SK-N-SH treated with all-trans-retinoic acid at 6 μM for 48 hours (cell line): ENCODE measurements around the gene DCAF15.

Experiments
- ATAC-seq: fragments of 200-7000 bp; cut with Tn5 transposase; 3 replicates; pipeline ENCODE4 v1.9.1; 2020; ENCODE audit warnings: mild to moderate bottlenecking, moderate library complexity
- ARNTL ChIP-seq: fragments of 450-650 bp; formaldehyde crosslinking; IDR thresholded peaks from 2 replicates; pipeline ENCODE4 v1.5.0; 2020; ENCODE audit warnings: low read depth, mild to moderate bottlenecking, moderate library complexity, borderline replicate concordance
- BACH2 ChIP-seq: fragments of 250-450 bp; sonication (Bioruptor Pico); IDR thresholded peaks from 2 replicates; pipeline ENCODE4 v1.9.0; 2021; ENCODE audit warnings: mild to moderate bottlenecking, borderline replicate concordance
- CREB5 ChIP-seq: fragments of 250-450 bp; sonication (Bioruptor Pico); IDR thresholded peaks from 2 replicates; pipeline ENCODE4 v1.5.1; 2020; ENCODE audit warnings: low read depth, mild to moderate bottlenecking, moderate library complexity
- CSDC2 ChIP-seq: fragments of 250-450 bp; sonication (Bioruptor Pico); IDR thresholded peaks from 2 replicates; pipeline ENCODE4 v1.5.0; 2020; ENCODE audit warnings: mild to moderate bottlenecking, moderate library complexity
- CSRNP3 ChIP-seq: fragments of 250-450 bp; sonication (Bioruptor Pico); IDR thresholded peaks from 2 replicates; pipeline ENCODE4 v1.5.1; 2021; ENCODE audit warnings: mild to moderate bottlenecking, moderate library complexity
- ESRRG ChIP-seq: fragments of 250-450 bp; sonication (Bioruptor Pico); IDR thresholded peaks from 2 replicates; pipeline ENCODE4 v1.6.1; 2021; ENCODE audit warnings: mild to moderate bottlenecking
- GLIS3 ChIP-seq: fragments of 250-450 bp; sonication (Bioruptor Pico); IDR thresholded peaks from 2 replicates; pipeline ENCODE4 v1.5.0; 2020; ENCODE audit warnings: mild to moderate bottlenecking, moderate library complexity
- ISL1 ChIP-seq: fragments of 250-450 bp; sonication (Bioruptor Pico); IDR thresholded peaks from 2 replicates; pipeline ENCODE4 v2.1.2; 2022; ENCODE audit warnings: mild to moderate bottlenecking, moderate library complexity
- OSR1 ChIP-seq: fragments of 250-450 bp; sonication (Bioruptor Pico); IDR thresholded peaks from 2 replicates; pipeline ENCODE4 v1.8.0; 2022; ENCODE audit warnings: moderate library complexity, mild to moderate bottlenecking, inconsistent platforms
- PPARA ChIP-seq: fragments of 250-450 bp; sonication (Bioruptor Pico); IDR thresholded peaks from 2 replicates; pipeline ENCODE4 v1.5.0; 2020; ENCODE audit warnings: mild to moderate bottlenecking, borderline replicate concordance
- RARB ChIP-seq: fragments of 250-450 bp; sonication (Bioruptor Pico); IDR thresholded peaks from 2 replicates; pipeline ENCODE4 v1.8.0; 2021; ENCODE audit warnings: mild to moderate bottlenecking, moderate library complexity
- SNAI2 ChIP-seq: fragments of 250-450 bp; sonication (Bioruptor Pico); IDR thresholded peaks from 2 replicates; pipeline ENCODE4 v1.5.0; 2020; ENCODE audit warnings: mild to moderate bottlenecking, moderate library complexity
- TCF4 ChIP-seq: fragments of 250-450 bp; sonication (Bioruptor Pico); IDR thresholded peaks from 2 replicates; pipeline ENCODE4 v1.8.0; 2021; ENCODE audit warnings: mild to moderate bottlenecking, moderate library complexity, borderline replicate concordance
- TOX ChIP-seq: fragments of 250-450 bp; sonication (Bioruptor Pico); IDR thresholded peaks from 2 replicates; pipeline ENCODE4 v1.8.0; 2021; ENCODE audit warnings: mild to moderate bottlenecking, moderate library complexity, borderline replicate concordance
- ZC3H10 ChIP-seq: fragments of 250-450 bp; sonication (Bioruptor Pico); IDR thresholded peaks from 2 replicates; pipeline ENCODE4 v1.5.1; 2021; ENCODE audit warnings: mild to moderate bottlenecking, moderate library complexity
- ZFP3 ChIP-seq: fragments of 250-450 bp; sonication (Bioruptor Pico); IDR thresholded peaks from 2 replicates; pipeline ENCODE4 v1.5.0; 2020; ENCODE audit warnings: mild to moderate bottlenecking, moderate library complexity
- ZFP30 ChIP-seq: fragments of 450-650 bp; formaldehyde crosslinking; IDR thresholded peaks from 2 replicates; pipeline ENCODE4 v1.5.0; 2022; ENCODE audit warnings: mild to moderate bottlenecking, moderate library complexity
- ZNF565 ChIP-seq: fragments of 450-650 bp; formaldehyde crosslinking; conservative IDR thresholded peaks from 2 replicates; pipeline ENCODE4 v1.5.0; 2020; ENCODE audit warnings: low read depth, mild to moderate bottlenecking, moderate library complexity
- ZNF70 ChIP-seq: fragments of 450-650 bp; formaldehyde crosslinking; IDR thresholded peaks from 2 replicates; pipeline ENCODE4 v1.5.0; 2020; ENCODE audit warnings: mild to moderate bottlenecking, moderate library complexity
- ZNF8 ChIP-seq: fragments of 450-650 bp; formaldehyde crosslinking; IDR thresholded peaks from 2 replicates; pipeline ENCODE4 v1.5.0; 2020; ENCODE audit warnings: mild to moderate bottlenecking, moderate library complexity
- TF ChIP-seq, protein P1 (sequence below): fragments of 250-450 bp; sonication (Bioruptor Pico); IDR thresholded peaks from 2 replicates; pipeline ENCODE4 v1.5.0; 2020; ENCODE audit warnings: mild to moderate bottlenecking, moderate library complexity
- TF ChIP-seq, protein P2 (sequence below): fragments of 250-450 bp; sonication (Bioruptor Pico); IDR thresholded peaks from 2 replicates; pipeline ENCODE4 v1.8.0; 2021; ENCODE audit warnings: low read depth, mild to moderate bottlenecking, moderate library complexity, borderline replicate concordance

DCAF15 gene

DNA sequence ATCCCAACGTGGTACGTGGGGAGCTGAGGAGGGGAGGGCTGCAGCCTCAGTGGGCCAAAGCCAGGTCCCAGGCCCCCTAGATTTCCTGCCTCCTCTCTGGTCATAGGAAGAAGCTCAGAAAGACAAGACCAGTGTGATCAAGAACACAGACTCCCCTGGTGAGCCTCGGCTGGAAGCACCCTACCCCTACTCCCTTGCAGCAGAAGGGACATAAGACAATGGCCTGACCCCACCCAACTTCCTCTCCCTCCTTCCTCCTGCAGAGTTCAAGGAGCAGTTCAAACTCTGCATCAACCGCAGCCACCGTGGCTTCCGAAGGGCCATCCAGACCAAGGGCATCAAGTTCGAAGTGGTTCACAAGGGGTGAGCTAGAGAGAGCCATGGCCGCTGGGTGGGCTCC lies 25.6 kb upstream of the DCAF15 start:
- ATAC-seq, result no peak
- TF ChIP-seq ZFP30 (CRISPR knock-in tag) (no peak), ZNF565 (CRISPR knock-in tag) (no peak), ISL1 (no peak), CSDC2 (CRISPR knock-in tag) (no peak), RARB (CRISPR knock-in tag) (no peak)
- TF ChIP-seq, all 23 proteins: peak for 0

GRCh38 chr19:13929340-13929739 lies 23.0 kb upstream of the DCAF15 start:
- TF ChIP-seq ZNF565 (CRISPR knock-in tag) (no peak), ZNF8 (no peak), ESRRG (CRISPR knock-in tag) (no peak), TOX (CRISPR knock-in tag) (no peak), CSRNP3 (CRISPR knock-in tag) (no peak), ARNTL (CRISPR knock-in tag) (no peak), BACH2 (no peak), RARB (CRISPR knock-in tag) (no peak), CREB5 (CRISPR knock-in tag) (no peak), SNAI2 (CRISPR knock-in tag) (no peak), ZNF70 (CRISPR knock-in tag) (no peak), TCF4 (CRISPR knock-in tag) (no peak), CSDC2 (CRISPR knock-in tag) (no peak), ZC3H10 (CRISPR knock-in tag) (no peak), GLIS3 (no peak), PPARA (no peak), OSR1 (CRISPR knock-in tag) (no peak), ZFP30 (CRISPR knock-in tag) (no peak)
- TF ChIP-seq, protein P1, sequence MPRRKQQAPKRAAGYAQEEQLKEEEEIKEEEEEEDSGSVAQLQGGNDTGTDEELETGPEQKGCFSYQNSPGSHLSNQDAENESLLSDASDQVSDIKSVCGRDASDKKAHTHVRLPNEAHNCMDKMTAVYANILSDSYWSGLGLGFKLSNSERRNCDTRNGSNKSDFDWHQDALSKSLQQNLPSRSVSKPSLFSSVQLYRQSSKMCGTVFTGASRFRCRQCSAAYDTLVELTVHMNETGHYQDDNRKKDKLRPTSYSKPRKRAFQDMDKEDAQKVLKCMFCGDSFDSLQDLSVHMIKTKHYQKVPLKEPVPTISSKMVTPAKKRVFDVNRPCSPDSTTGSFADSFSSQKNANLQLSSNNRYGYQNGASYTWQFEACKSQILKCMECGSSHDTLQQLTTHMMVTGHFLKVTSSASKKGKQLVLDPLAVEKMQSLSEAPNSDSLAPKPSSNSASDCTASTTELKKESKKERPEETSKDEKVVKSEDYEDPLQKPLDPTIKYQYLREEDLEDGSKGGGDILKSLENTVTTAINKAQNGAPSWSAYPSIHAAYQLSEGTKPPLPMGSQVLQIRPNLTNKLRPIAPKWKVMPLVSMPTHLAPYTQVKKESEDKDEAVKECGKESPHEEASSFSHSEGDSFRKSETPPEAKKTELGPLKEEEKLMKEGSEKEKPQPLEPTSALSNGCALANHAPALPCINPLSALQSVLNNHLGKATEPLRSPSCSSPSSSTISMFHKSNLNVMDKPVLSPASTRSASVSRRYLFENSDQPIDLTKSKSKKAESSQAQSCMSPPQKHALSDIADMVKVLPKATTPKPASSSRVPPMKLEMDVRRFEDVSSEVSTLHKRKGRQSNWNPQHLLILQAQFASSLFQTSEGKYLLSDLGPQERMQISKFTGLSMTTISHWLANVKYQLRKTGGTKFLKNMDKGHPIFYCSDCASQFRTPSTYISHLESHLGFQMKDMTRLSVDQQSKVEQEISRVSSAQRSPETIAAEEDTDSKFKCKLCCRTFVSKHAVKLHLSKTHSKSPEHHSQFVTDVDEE (CRISPR knock-in tag), result no peak
- TF ChIP-seq, protein P2, sequence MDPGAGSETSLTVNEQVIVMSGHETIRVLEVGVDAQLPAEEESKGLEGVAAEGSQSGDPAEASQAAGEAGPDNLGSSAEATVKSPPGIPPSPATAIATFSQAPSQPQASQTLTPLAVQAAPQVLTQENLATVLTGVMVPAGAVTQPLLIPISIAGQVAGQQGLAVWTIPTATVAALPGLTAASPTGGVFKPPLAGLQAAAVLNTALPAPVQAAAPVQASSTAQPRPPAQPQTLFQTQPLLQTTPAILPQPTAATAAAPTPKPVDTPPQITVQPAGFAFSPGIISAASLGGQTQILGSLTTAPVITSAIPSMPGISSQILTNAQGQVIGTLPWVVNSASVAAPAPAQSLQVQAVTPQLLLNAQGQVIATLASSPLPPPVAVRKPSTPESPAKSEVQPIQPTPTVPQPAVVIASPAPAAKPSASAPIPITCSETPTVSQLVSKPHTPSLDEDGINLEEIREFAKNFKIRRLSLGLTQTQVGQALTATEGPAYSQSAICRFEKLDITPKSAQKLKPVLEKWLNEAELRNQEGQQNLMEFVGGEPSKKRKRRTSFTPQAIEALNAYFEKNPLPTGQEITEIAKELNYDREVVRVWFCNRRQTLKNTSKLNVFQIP (CRISPR knock-in tag), result no peak
- no peak; the same call in 2 of the 3 replicates for ATAC-seq

DNA sequence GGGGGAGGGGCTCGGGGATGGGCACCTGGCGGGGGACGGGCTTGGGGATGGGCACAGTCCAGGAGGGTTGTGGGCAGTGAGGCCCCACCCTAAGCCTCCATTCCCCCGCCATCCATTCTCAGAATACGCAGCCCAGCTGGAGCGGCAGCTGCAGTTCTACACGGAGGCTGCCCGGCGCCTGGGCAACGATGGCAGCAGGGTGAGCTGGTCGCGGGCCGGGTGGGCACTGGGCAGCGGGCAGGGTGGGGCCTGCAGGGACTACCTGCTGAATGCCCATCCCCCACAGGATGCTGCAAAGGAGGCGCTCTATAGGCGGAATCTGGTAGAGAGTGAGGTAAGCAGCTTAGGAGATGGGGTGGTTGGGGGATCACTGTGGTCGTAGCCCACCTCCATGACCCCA lies 22.4 kb upstream of the DCAF15 start:
- peak; percentile 5; the same call in 1 of the 3 replicates for ATAC-seq
- TF ChIP-seq ISL1, result no peak
- TF ChIP-seq SNAI2 (CRISPR knock-in tag), result no peak
- TF ChIP-seq ZNF70 (CRISPR knock-in tag), result no peak
- TF ChIP-seq ZFP3 (CRISPR knock-in tag), result no peak
- no peak for TF ChIP-seq CREB5 (CRISPR knock-in tag)
- no peak for TF ChIP-seq ZNF565 (CRISPR knock-in tag)
- TF ChIP-seq, protein P1 (CRISPR knock-in tag), result no peak
- TF ChIP-seq ARNTL (CRISPR knock-in tag), result no peak
- TF ChIP-seq ESRRG (CRISPR knock-in tag), result no peak
- no peak for TF ChIP-seq ZC3H10 (CRISPR knock-in tag)
- TF ChIP-seq CSRNP3 (CRISPR knock-in tag), result no peak
- no peak for TF ChIP-seq GLIS3
- TF ChIP-seq OSR1 (CRISPR knock-in tag), result no peak
- TF ChIP-seq, protein P2 (CRISPR knock-in tag), result no peak
